ENCODE data around the gene TNFAIP8. TPM values are rescaled to one million over a fixed set of nuclear protein-coding genes. Genes with fewer than 3 reads are reported as not detected.
"Not testable (repeated sequence)": the region's sequence is repeated elsewhere in the genome, so short reads cannot be mapped to it uniquely, and the experiment has no call there.

The TNFAIP8 gene
- total RNA-seq, 1 experiment from 2014 or later: 7.3 TPM

DNA sequence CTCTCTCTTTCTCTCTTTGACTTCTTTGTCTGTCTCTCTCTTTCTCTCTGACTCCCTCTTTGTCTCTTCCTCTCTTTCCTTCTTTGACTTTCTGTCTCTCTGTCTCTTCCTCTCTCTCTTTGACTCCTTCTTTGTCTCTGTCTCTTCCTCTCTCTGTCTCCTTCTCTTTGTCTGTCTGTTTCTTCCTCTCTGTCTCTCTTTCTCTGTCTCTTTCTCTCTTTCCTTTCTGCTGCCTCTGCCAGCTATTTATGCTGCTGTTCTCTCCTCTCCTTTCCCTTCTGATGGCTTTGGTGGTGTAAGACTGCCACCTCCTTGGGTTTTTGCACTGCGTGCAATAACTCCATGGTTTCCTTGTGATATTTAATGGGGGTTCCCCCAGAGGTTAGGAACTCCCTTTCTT is 72.3 kb downstream of the TNFAIP8 start:
- not testable (repeated sequence) for H3T11ph ChIP-seq (ENCODE audit: low read length); H3K14ac ChIP-seq (ENCODE audit: insufficient read depth, low read length); H2BK12ac ChIP-seq (ENCODE audit: insufficient read length, low read depth, low read length); H4K5ac ChIP-seq (ENCODE audit: insufficient read length, low read depth, low read length); H3K27ac ChIP-seq (ENCODE audit: insufficient read length, low read depth, low read length); H4K91ac ChIP-seq (ENCODE audit: insufficient read length, low read depth, low read length); H3K27me3 Mint-ChIP-seq (ENCODE audit: low read depth); H4K20me1 ChIP-seq (ENCODE audit: control insufficient read depth, insufficient read depth, insufficient read length); H3K79me2 ChIP-seq (ENCODE audit: insufficient read depth, low read length); H3K23ac ChIP-seq (ENCODE audit: insufficient read length, low read depth, low read length); H2BK120ac ChIP-seq (ENCODE audit: low read depth, low read length, poor library complexity, severe bottlenecking); DNase-seq; H3K79me1 ChIP-seq (ENCODE audit: insufficient read depth, low read depth, low read length, poor library complexity, severe bottlenecking); H3K9ac ChIP-seq (ENCODE audit: extremely low read depth, insufficient read length, low read length); H2AFZ ChIP-seq (ENCODE audit: low read length); H2AK5ac ChIP-seq (ENCODE audit: insufficient read length, low read length); H3K4me3 Mint-ChIP-seq; H3K23me2 ChIP-seq (ENCODE audit: insufficient read length, low read depth, low read length, poor library complexity, severe bottlenecking); H3K27ac Mint-ChIP-seq; H3K4me2 ChIP-seq (ENCODE audit: insufficient read depth, insufficient read length, low read length); H3K9me3 ChIP-seq (ENCODE audit: control insufficient read depth, low read depth, low read length); H3K27me3 ChIP-seq (ENCODE audit: insufficient read depth, low read length); H4K8ac ChIP-seq (replicated peaks; ENCODE audit: insufficient read length, low read depth, low read length); H3K4me1 ChIP-seq (ENCODE audit: insufficient read depth, low read length); H3K56ac ChIP-seq (ENCODE audit: insufficient read length, low read depth, low read length); H3K18ac ChIP-seq (ENCODE audit: insufficient read length, low read depth, low read length); H3K4ac ChIP-seq (ENCODE audit: low read depth, low read length); H2BK15ac ChIP-seq (ENCODE audit: low read depth, low read length); H2BK20ac ChIP-seq (ENCODE audit: low read depth, low read length, poor library complexity, severe bottlenecking); H2BK5ac ChIP-seq (ENCODE audit: insufficient read length, low read length)
- Mint-ChIP-seq H3K9me3 (peaks cover 12 to 20% of the 10 kb centered on the region in 2 experiments; a peak in 4 of 5 replicates), H3K36me3 (ENCODE audit: insufficient read depth in 1 of 3, low read depth in 3 of 3) (peaks cover 7 to 24% (median 10%) of the 10 kb centered on the region in 3 experiments; a peak in 6 of 7 replicates), H3K4me1 (peaks cover 16 to 17% of the 10 kb centered on the region in 2 experiments)
- whole genome bisulfite sequencing (ENCODE audit: extremely low coverage, insufficient read length, low lambda C conversion rate): no CpG with 5 or more reads among the region's 1 CpG

DNA sequence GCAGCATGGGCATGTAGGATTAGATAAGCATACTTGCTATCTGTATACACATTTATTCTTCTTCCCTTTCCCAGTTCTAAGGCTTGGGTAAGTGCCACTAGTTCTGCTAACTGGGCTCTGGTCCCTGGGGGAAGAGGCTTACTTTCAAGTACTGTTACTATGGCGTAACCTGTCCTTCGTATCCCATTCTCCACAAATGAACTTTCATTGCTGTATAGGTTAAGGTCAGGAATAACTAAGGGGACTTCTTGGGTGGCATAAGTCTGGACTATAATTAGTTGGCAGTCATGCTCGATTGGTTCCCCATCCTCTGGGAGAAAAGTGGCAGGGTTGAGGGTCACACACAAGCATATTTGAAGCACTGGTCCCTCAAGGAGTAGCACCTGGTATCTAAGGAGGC is 72.8 kb downstream of the TNFAIP8 start:
- Mint-ChIP-seq H3K36me3 (ENCODE audit: insufficient read depth in 1 of 3, low read depth in 3 of 3) (peaks cover 7 to 24% (median 10%) of the 10 kb centered on the region in 3 experiments), H3K9me3 (peaks cover 12 to 23% of the 10 kb centered on the region in 2 experiments; a peak in 4 of 5 replicates), H3K4me1 (peaks cover 16 to 17% of the 10 kb centered on the region in 2 experiments)
- H3K23ac ChIP-seq (ENCODE audit: insufficient read length, low read depth, low read length); H2BK12ac ChIP-seq (ENCODE audit: insufficient read length, low read depth, low read length); H3K56ac ChIP-seq (ENCODE audit: insufficient read length, low read depth, low read length); H4K8ac ChIP-seq (replicated peaks; ENCODE audit: insufficient read length, low read depth, low read length); H3K4ac ChIP-seq (ENCODE audit: low read depth, low read length); H3K4me2 ChIP-seq (ENCODE audit: insufficient read depth, insufficient read length, low read length); H2BK20ac ChIP-seq (ENCODE audit: low read depth, low read length, poor library complexity, severe bottlenecking); H3K27me3 Mint-ChIP-seq (ENCODE audit: low read depth); H2BK5ac ChIP-seq (ENCODE audit: insufficient read length, low read length); H3K18ac ChIP-seq (ENCODE audit: insufficient read length, low read depth, low read length); H3K9me3 ChIP-seq (ENCODE audit: control insufficient read depth, low read depth, low read length); H3K27ac Mint-ChIP-seq; H4K91ac ChIP-seq (ENCODE audit: insufficient read length, low read depth, low read length); DNase-seq; H3K23me2 ChIP-seq (ENCODE audit: insufficient read length, low read depth, low read length, poor library complexity, severe bottlenecking); H3K79me2 ChIP-seq (ENCODE audit: insufficient read depth, low read length); H2AK5ac ChIP-seq (ENCODE audit: insufficient read length, low read length); H4K5ac ChIP-seq (ENCODE audit: insufficient read length, low read depth, low read length); H3K4me1 ChIP-seq (ENCODE audit: insufficient read depth, low read length); H2BK120ac ChIP-seq (ENCODE audit: low read depth, low read length, poor library complexity, severe bottlenecking); H3K14ac ChIP-seq (ENCODE audit: insufficient read depth, low read length); H4K20me1 ChIP-seq (ENCODE audit: control insufficient read depth, insufficient read depth, insufficient read length); H3K27ac ChIP-seq (ENCODE audit: insufficient read length, low read depth, low read length); H3K27me3 ChIP-seq (ENCODE audit: insufficient read depth, low read length); H3T11ph ChIP-seq (ENCODE audit: low read length); H2AFZ ChIP-seq (ENCODE audit: low read length); H3K9ac ChIP-seq (ENCODE audit: extremely low read depth, insufficient read length, low read length); H3K79me1 ChIP-seq (ENCODE audit: insufficient read depth, low read depth, low read length, poor library complexity, severe bottlenecking); H3K4me3 Mint-ChIP-seq; H2BK15ac ChIP-seq (ENCODE audit: low read depth, low read length): not testable (repeated sequence)
- WGBS (ENCODE audit: extremely low coverage, insufficient read length, low lambda C conversion rate): no CpG with 5 or more reads among the region's 3 CpGs

All from H9 (cell line).